HG03135 (cell line): ENCODE measurements around the gene ANO6.
A peak's percentile ranks its signal among the peaks of the same experiment; 100 is the strongest.
"Not testable (repeated sequence)": the region's sequence is repeated elsewhere in the genome, so short reads cannot be mapped to it uniquely, and the experiment has no call there.

Experiments
- ATAC-seq: cut with Tn5 transposase; IDR thresholded peaks from one replicate; pipeline ENCODE4 v1.9.1; 2021; ENCODE audit warnings: mild to moderate bottlenecking, moderate library complexity; ENCODE audit not compliant: unreplicated experiment

Gene ANO6

DNA sequence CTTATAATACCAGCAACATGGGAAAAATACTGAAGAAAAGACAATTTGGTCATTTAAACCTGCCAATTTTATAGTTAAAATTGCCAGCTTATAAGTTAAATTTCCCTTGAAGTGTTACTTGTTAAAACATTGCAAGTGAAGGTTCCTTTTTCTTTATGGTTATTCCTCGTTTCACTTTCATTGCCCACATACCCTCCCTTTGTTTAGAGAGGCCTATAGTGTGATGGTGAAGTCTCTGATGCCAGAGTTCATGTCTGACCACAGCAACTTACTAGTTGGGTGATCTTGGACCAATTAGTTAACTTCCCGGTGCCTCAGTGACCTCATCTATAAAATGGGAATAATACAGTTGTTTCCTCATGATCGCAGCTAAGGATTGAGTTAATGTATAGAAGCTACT lies 173.5 kb downstream of the ANO6 start:
- no peak for ATAC-seq

DNA sequence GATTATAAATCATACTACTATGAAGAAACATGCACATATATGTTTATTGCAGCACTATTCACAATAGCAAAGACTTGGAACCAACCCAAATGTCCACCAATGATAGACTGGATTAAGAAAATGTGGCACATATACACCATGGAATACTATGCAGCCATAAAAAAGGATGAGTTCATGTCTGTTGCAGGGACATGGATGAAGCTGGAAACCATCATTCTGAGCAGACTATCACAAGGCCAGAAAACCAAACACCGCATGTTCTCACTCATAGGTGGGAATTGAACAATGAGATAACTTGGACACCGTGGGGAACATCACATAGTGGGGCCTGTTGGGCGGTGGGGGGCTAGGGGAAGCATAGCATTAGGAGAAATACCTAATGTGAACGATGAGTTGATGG lies 181.6 kb downstream of the ANO6 start:
- not testable (repeated sequence) for ATAC-seq

DNA sequence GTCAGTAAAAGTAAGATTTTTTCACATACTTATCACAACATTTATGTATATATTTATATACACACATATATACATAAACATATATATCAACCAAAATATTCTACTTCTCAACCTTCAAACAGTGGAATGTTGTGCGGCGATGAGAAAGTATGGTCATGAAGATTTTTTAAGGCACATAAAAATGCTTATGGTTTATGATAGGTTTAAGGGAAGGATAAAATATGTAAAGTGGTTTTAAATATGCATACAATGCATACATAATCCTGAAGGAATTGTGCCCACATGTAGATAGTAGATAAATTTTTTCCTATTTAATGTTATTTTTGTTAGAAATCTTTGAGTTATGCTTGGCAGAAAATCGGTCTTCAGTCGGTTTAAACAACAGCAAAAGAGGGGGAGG lies 182.7 kb downstream of the ANO6 start:
- ATAC-seq, result no peak

DNA sequence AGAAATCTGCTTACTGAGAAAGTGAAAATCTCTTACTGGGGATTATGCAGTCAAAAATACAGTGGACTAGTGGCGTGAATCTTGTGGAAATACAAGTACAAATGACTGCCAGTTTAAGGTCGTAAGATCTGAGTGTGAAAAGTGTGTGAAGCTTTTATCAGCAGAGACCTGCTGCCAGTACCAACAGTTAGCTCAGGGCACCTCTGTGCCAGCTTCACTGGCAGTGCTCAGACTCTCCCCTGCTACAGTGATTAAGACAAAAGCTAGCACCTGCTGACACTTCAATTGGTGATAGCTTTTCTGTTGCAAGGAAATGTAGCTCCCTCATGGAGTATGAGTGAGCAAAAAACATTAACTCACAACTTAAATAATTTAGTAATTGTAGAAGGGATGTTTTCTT lies 185.1 kb downstream of the ANO6 start:
- ATAC-seq, result no peak

DNA sequence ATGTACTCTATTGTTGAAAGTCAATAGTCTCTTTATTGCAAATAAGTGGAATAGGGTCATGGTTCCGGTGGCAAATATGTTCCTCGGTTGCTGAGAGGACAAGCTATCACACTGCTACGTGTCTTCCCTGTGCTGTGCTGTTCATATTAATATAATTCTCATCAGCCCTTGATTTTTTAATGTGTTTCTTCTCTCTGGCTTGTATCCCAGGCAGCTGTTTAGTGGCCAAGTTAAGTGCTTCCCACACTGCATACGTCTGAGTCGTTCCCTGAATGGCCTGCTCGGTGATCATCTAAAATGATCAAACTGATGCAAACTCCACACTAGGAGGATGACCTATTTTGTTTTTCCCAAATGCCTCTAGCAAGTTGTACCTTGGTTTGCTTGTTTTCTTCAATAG lies 186.4 kb downstream of the ANO6 start:
- no peak for ATAC-seq

DNA sequence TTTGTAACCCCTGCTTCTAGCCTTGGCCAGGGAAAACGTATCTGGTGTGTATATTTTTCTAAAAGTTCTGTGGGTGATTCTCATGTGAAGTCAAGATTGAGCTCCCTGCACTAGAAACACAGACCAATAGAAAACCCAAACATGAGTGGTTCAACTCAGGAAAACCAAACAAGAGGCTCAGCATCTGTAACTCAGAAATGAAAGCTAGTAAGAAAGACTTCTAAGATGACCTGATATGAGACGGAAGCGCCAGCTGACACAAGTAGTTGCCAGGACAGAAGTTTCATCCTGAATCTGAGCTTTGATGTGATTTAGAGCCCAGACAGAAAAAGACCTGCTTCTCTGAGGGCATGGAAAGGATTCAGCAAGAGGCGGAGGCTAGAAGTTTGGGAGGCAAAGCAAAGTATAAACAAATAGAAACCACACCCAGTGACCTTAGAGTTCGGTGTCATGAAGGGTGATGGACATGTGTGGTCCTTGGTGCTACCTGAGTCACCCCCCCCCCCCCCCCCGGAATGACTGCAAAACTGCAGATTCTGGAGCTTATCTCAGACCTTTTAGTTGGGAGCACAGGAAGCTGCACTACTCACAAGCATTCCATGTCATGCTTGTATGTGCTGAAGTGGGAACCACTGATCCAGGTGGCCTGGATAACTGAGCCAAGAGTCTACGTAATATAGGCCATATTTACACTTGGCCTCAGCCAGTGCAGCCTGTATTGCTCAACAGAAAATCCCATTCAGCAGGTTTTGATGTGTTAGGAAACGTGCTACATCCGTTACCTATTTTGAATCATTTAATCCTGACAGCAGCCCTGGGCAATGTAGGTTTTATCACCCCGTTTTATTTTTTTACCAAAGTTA lies 191.3 kb downstream of the ANO6 start:
- no peak for ATAC-seq

DNA sequence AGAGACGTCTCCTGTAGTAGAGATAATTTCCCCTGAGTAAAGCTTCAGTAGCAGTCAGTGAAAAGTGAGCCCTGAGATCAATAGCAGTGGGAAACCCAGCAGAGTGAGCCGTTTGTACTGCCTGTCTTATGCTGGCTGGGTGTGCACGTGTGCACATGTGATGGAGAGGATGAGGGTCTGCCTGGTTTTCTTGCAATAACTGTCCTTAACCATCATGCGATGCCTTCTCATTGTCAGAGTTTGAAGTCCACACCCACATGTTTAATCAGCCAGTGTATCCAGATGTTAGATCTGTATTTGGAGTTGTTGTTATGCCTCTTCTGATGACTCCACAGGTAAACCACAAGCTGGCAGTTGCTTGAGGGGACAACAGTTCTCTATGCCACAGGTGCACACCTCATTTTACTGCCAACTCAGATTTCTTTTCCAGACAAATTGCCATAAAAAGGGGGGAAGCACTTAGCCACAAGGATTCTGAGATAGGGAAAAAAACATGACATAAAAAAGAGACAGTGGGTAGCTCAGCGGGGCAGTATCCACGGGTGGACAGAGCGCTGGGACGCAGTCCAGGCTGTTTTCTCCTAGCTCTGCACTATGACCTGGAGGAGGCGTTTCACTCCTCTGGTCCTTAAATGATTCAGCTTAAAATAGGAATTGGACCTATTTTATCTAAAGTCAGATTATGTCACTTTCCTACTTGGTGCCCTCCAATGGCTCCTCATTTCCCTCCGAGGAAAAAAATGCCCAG lies 192.3 kb downstream of the ANO6 start:
- no peak for ATAC-seq

DNA sequence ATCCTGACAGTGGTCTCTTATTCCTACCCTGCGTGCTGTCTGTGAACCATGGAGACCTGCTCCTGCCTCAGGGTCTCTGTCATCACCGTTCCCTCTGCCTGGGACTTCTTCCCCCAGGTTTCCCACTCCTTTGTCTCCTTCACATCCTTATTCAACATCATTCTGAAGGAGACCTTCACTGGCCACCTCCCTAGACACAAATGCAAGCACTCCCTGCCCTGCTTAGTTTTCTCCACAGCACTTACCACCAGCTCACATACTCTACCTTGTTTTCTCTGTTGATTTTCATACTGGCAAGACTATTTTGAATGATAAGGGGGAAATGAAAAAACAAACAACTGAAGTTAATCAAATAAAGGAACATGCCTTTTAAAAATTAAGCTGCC lies 192.8 kb downstream of the ANO6 start:
- ATAC-seq, result no peak

DNA sequence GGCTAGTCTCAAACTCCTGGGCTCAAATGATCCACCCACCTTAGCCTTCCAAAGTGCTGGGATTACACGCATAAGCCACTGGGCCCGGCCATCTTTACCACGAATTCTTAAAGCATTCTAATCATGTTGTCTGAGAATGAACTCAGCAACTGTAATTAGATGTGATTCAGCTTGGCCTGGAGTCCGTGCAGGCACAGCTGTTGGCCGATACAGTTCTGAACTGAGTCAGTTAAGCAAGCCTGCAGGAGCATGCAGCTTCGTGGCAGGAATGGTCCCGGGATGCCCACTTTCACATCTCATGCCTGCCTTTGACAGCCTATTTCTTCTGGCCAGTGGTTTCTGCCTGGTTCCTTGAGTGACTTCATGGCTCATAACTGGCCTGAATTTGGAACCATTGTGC lies 194.1 kb downstream of the ANO6 start:
- ATAC-seq, result no peak

DNA sequence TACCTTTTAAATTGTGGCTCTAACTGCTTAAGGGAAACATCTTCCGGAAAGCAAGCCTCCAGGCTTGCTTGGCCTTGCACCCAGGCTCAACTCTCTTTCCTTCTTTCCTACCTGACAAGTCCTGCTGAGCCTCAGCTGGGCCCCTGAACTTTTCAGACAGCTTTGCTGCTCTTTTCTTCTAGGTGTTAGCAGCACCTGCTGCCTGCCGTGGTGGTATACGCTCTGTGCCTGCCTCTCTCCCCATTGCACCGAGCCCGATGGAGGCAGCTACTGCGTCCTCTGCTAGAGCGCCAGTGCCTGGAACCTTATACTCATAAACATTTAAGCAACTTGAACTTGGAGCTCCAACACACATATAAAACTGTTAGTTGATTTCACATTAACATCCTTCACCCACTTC lies 195.7 kb downstream of the ANO6 start:
- ATAC-seq, result no peak

DNA sequence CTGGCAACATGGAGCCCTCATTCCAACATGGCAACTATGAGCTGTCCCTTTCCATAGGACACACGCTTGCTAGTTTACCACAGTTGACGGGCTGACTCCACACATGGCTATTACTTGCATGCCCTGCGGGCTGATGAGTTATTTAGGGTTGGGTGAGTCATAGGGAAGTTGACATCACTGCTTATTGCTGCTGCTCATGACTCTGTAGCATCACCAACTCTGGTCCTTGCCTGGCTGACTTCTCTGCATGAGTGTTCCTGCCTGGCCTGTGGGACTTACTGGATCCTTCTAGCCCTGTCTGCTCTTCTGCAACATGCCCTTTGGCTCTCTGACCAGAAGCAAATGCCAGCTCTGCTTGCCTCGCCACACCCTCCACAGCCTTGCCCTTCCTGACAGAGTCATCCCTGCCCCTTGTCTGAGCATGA lies 199.5 kb downstream of the ANO6 start:
- ATAC-seq, result peak; percentile 81

DNA sequence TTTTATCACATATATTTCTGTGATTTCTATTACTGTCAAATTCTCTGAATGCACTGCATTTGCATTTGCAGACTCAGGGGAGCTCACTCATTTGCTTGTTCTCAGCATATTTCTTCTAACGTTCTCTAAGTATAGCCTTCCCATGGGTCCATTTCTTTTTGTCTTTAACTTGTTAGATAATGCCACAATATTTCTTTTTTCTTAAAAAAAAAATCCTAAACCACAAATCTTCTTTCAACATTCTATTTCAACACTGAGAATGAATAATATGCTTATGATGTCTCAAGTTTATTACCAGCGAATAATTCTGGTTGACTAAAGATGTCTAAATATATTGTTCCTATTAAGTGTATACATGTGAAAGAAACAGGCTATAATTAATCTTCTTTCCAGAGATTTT lies 200.2 kb downstream of the ANO6 start:
- no peak for ATAC-seq

DNA sequence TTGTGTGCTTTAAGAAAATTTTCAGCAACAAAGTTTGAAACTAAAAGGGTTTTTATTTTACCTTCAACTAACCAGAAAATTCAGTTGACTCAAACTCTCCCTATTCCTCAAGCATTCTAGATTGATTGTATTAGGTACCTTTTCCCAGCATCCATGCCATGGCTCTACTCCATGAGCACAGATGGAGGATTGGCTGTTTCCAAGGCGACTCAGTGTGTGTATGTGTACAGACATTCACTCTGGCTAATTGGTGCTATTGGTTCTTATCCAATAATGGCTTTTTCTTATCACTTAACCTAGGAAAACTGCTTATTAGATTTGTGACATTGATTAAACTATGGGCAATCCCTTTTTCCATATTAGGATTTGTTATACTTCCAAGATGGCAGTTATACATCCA lies 202.6 kb downstream of the ANO6 start:
- ATAC-seq, result no peak

DNA sequence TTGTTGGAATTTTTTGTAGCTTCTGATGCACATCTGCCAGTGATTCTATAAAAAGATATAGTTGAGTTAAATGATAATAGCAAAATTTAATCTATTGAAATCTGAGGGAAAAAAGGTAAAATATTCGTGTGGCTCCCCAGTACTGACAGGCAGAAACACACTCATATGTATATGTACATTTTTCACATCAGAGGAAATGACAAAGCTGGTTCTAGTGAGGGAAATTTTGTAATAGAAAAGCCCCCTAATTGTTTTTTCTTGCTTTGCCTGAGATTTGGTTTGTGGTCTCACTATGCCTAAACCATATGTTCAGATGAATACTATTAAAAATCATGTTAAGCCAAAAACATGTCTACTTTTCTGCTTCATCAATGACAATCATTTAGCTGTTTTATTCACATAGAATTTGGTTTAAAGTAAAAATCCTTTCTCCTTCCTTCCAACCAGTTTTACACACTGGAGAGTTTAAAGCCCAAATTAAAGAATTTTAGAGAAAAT lies 203.5 kb downstream of the ANO6 start:
- no peak for ATAC-seq

DNA sequence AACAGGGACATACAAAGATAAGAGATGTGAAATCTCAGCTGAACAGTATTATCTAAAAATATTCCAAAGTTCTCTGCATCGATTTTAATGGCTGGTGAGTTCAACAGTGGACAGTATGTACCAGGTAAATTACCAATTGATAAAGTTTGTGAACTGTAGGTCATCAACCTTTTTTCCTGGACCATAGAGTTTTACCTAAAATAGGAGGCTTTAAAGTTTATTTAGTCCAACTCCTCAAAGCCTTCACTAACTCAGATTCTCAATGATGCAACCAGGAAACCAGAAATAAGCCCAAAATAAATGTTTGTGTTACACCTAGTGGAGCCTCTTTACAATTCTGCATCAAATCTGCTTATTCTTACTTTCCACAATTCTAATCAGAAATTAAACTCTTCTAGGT lies 205.8 kb downstream of the ANO6 start:
- no peak for ATAC-seq

DNA sequence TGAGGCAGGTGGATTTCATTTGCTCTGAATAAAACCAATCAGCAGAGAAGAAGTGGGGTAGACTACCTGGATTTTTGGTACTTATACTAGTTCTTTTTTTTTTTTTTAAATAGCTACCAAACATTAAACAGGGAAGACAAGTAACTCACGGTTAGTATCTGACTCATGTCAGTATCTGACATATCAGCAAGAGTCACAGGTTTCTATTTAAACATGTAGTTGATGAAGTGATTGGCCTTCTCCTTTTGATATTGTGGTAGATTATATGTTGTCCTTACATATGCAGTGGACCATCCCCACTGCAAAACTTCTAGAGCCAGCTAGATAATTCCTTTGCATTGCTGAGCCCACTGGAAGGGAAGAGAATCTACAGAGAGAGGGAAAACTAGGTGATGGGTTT lies 208.0 kb downstream of the ANO6 start:
- no peak for ATAC-seq

DNA sequence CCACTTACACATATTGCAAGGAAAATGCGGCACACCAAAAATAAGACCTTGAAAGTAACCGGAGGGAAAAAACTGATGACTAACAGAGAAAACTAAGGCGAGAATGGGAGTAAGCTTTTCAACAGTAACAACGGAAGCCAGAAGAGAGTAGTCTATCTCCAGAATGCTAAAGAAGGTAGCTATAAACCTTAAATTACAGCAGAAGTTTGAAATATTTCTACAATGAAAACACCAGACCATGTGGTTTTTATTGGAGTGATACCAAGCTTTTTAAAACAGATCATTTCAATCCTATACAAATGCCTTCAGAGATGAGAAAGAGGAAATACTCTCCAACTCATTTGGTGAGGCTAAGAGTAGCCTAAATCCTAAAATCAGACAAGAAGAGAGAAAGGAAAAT lies 209.5 kb downstream of the ANO6 start:
- ATAC-seq, result no peak

DNA sequence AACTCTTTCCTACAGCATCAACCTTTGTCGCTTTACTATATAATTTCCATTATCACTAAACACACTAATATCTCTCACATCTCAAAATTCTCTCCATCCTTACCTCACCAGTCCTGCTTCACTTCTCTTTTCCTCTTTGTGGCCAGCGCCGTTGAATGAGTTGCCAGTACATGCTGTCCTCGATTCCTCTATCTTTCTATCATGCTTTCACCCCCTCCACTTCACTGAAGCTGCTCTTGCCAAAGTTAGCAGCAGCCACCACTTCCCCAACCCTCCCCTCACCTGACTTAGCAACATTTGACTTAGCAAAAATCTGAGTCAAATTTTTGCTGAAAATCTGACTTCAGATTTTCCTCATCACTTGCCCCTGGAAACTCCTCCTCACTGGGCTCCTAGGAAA lies 210.4 kb downstream of the ANO6 start:
- no peak for ATAC-seq

DNA sequence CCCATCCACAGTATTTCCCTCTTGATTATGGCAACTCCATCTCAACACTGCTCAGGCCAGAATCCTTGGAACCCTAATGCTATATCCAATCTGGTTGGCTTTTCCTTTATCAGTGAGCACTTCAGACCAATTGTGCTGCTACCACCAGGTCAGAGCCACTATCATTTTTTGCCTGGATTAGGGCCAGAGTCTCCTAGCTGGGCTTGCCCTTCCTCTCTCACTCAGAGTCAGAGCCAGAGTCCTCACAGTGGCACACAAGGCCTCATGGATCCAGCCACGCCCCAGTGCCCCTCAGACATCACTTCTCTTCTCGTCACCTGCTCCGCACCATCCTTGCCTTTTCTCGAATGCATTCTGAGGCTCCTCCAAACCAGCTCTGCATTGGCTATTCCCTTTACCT lies 211.1 kb downstream of the ANO6 start:
- ATAC-seq, result no peak

DNA sequence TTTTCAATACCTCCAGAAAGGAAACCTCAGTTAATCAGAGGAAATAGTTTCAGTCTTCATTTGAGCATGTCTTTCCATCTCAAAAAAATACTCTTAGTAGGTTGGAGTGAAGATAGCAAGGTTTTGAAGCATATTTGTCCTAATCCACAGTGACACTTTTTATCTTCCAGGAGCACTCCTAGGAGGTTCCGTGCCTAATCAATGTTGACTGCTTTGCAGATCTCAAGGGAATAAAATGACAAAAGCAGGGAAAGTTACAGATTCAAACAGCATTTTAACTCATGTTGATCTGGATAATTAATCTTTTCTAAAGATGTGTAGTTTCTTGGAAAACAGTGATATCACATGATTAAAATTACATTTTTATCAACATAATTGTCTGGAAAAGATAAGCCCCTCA lies 213.9 kb downstream of the ANO6 start:
- ATAC-seq, result no peak

DNA sequence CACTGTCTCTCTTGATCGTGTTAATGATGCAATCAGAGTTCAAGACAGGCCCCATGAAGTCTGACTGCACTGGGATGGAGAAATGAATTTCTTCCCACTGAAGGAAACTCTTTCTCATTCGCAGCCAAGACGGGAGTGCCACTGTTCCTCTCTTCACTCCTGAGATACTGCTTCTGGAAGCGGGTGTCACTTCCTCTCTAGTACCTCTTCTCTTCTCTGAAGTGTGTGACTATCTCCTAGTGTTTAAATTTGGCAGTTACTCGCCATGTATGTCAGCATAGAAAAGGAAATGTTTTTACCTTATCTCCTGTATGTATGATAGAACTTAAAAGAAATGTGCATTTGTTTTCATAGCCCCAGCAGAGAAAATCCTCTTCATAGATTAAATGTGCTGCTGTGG lies 215.2 kb downstream of the ANO6 start:
- no peak for ATAC-seq

DNA sequence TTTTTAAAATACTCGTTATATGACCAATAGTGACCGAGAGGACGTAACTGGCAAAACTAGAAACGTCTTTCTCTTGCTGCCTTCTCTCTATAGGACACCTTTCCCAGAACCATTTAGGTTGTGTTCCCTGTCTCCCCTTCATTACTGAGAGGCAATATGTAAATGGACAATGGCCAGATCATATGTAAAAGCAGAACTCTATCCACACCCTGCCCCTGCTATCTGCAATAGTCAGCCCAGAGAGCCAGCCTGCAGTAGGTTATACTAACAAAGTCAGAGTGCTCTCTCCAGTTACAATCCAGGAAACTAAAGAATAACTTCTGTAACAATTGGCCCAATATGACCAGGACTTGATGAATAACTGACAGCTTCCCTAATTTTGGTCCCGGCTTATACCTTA lies 216.8 kb downstream of the ANO6 start:
- no peak for ATAC-seq
